Stomach (tissue), 4 donors: ENCODE results near the gene TEX29.

Source experiments
- CTCF ChIP-seq, 7 experiments: fragments of 450-650 bp in 4 of 7; fragments of 200-600 bp in 3 of 7; sonication (generic) in 3 of 7; IDR thresholded peaks; one replicate each; pipeline ENCODE4 v1.5.1; 2016 to 2019; ENCODE audit warnings: antibody characterized with exemption in 7 of 7, control low read depth in 2 of 7, mild to moderate bottlenecking in 1 of 7
- EP300 ChIP-seq: sonication (generic); formaldehyde crosslinking; IDR thresholded peaks from one replicate; pipeline ENCODE4 v1.6.1; 2017; ENCODE audit warnings: antibody characterized with exemption
- POLR2A ChIP-seq, 4 donors: fragments of 450-650 bp; IDR thresholded peaks; one replicate each; pipeline ENCODE4 v1.6.1; 2016; ENCODE audit warnings: antibody characterized with exemption in 4 of 4, control low read depth in 2 of 4, mild to moderate bottlenecking in 1 of 4, moderate library complexity in 1 of 4

GRCh38 chr13:111367340-111367739, 46.9 kb downstream of the TEX29 start:
- no peak for TF ChIP-seq CTCF (IDR thresholded peaks at IDR 0.05)
- no peak for TF ChIP-seq EP300
- no peak for TF ChIP-seq POLR2A (IDR thresholded peaks at IDR 0.05)
